HG03460 (cell line): ENCODE results near the gene MAGI2.
"Not testable (repeated sequence)": the region's sequence is repeated elsewhere in the genome, so short reads cannot be mapped to it uniquely, and the experiment has no call there.

ENCODE experiments used
- ATAC-seq: cut with Tn5 transposase; IDR thresholded peaks from one replicate; pipeline ENCODE4 v1.9.1; 2021; ENCODE audit not compliant: unreplicated experiment

The MAGI2 gene

GRCh38 chr7:78265071-78265470 is 1188.4 kb downstream of the MAGI2 start:
- ATAC-seq: no peak

DNA sequence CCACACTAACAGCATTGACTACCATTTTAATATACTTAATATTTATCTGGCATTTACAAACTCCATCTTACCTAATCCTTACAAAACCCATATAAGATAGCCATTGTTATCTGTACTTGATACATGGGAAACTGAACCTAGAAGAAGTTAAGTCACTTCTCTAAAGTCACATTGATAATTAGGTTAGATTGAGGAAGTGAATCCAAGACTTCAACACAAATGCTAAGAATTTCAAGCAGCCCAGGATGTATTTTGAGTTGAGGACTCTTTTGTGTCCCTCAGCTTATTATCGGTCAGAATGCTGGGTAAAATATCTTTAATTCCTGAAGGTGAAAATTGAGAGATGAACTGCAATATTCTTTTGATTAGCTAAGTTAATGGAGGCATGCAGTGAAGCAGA is 1189.4 kb downstream of the MAGI2 start:
- ATAC-seq: no peak

DNA sequence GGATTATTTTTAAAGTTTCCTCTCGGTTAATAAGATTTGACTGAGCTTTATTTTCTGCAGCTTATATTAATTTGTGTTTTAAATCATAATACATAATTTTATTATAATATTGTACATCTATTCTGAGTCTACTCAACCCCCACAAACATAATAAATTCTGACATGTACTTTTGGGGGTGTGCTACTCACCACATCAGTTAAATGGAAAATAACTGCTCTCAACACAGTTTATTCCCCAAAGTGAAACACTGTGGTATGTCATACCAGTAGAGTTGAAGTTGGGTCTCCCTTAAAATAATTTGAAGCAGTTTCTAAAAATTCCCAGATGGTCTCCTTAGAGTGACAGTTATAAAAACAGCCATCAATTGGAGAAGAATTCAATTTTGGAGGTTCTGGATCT is 1191.7 kb downstream of the MAGI2 start:
- ATAC-seq: no peak

DNA sequence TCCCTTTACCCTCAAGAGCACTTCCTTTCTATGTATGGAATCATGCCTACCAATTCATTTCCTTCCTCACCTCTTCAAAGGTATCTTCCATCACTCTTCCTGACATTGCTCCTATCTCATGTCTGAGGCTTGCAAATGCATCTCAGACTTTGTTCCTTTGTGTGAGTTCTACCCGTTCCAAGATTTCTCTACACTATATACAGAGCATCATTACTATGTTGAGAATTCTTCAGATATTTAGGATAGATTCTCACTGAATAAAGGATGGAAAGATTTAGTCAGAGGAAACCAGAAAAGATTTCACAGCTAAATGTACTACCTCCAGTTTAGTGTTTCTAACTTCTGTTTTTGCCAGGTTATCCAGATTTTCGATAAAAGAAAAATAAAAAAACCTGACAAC is 1192.2 kb downstream of the MAGI2 start:
- no peak for ATAC-seq

DNA sequence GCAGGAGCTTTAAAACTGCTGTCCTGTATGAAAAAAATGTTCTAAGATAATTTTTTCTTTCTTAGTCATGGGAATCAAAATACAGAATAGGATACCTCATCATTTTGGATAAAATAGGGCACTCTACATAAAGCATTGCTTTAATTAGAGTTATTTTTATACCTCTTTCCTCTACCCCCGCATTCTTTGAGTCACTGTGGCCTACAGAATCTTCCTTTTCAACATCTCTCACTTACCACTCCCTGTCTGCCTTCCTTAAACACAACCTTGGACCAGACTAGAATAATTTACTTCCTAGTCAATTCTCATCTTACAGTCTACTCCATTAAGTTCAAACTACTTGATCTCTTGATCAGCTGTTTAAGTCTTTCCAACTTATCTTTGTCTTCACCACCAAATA is 1192.6 kb downstream of the MAGI2 start:
- no peak for ATAC-seq

DNA sequence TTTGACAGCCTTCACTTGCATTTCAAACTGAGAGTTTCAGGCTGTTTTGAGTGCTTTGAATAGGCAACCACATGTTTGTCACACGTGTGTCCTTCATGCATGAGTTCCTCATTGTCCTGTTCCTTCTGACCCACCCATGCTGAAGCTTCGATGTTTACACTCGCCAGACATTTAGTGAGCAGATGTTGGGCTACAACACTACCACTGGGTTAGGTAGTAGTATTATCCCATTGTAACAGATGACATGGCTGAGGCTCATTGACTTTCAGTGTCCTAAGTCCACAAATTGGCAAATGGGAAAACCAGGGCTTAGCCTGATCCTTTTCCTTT is 1198.8 kb downstream of the MAGI2 start:
- ATAC-seq: no peak

DNA sequence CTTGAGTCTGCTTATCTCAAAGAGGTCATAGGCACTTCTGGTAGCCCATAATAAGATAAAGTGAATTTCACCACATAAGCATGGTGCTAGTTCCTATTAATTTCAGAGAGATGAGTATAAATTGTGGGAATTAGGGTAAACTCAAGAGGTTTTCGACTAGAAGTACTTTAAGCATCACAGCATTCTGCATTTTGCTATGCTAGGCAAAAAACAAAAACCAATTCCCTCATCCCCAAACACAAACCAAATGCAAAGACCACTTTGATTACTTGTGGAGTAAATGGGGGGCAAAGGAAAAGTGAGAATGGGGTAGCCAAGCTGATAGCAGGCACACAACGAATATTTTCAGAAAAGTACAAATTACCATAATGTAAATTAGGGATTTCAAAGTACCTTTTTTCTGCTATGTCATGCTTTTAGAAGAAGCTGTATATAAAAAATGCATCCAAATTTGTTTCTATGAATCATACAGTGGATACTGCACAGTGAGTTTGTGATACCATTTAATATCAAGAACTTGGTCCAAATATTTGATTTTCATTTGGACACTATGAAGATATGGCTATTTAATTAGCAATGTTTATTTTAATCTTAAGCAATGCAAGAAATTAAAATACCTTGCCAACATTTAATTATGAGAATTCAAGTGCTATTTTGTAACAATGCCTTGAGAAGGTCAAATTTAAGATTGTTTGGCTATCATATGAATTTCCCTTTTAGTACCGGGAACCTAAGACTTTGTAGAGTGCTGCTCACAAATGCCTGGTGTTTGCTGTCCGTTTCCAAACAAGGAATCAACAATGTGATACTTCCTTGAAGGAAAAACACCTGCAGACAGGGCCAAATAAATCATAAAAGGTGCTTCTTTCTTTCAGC is 1199.4 kb downstream of the MAGI2 start:
- ATAC-seq: no peak

DNA sequence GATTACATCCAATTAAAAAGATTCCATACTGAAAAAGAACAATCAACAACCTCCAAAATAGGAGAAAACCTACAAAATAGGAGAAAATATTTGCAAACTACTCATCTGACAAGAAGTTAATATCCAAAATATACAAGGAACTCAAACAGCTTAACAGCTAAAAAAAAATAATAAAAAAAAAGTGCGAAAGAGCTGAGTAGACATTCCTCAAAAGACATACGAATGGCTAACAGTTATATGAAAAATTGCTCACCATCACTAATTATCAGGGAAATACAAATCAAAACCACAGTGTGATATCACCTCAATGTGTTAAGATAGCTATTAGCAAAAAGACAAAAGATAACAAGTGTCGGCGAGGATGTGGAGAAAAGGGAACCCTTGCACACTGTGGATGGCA is 1204.6 kb downstream of the MAGI2 start:
- ATAC-seq: no peak

GRCh38 chr7:78247910-78248689 is 1205.4 kb downstream of the MAGI2 start:
- no peak for ATAC-seq

DNA sequence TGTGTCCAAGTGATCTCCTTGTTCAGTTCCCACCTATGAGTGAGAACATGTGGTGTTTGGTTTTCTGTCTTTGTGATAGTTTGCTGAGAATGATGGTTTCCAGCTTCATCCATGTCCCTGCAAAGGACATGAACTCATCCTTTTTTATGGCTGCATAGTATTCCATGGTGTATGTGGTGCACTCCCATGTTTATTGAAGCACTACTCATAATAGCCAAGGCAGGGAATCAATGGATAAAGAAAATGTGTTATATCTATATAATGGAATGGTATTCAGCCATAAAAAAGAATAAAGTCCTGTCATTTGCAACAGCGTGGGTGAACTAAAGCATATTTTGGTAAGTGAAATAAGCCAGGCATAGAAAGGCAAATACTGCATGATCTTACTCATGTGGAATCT is 1213.3 kb downstream of the MAGI2 start:
- not testable (repeated sequence) for ATAC-seq

GRCh38 chr7:78234634-78235033 is 1218.8 kb downstream of the MAGI2 start:
- ATAC-seq: no peak

- ATAC-seq: no peak
These were observed 1220.7 kb downstream of the MAGI2 start for GRCh38 chr7:78232806-78233205.

- no peak for ATAC-seq
These were observed 1227.3 kb downstream of the MAGI2 start for GRCh38 chr7:78226059-78226719.

- ATAC-seq: no peak
These were observed 1227.9 kb downstream of the MAGI2 start for GRCh38 chr7:78225534-78225933.

- ATAC-seq: no peak
These were observed 1228.5 kb downstream of the MAGI2 start for GRCh38 chr7:78224923-78225322.

GRCh38 chr7:78223598-78223997 is 1229.9 kb downstream of the MAGI2 start:
- no peak for ATAC-seq

- no peak for ATAC-seq
These were observed 1231.3 kb downstream of the MAGI2 start for GRCh38 chr7:78222001-78222751.

- no peak for ATAC-seq
These were observed 1232.7 kb downstream of the MAGI2 start for GRCh38 chr7:78220754-78221153.

GRCh38 chr7:78218876-78219275 is 1234.6 kb downstream of the MAGI2 start:
- ATAC-seq: no peak

- no peak for ATAC-seq
These were observed 1235.4 kb downstream of the MAGI2 start for GRCh38 chr7:78218051-78218450.

DNA sequence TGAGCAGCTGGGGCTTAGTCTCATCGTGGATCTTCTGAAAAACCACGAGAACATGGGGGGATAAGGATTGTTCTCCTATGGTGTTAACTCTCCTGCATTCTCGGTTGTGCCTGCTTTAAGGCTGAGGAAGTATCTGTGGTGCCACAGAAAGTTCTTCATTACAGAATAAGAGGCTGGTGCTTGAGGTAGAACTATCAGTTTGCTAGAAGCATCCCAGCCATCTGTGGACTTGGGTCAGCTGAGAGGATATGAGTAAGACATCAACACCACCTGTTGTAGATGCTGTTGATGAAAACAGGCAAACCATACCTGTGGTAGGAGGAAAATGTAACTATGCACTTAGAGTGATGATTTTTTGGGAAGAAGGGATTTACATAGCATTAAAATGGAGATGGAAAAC is 1238.3 kb downstream of the MAGI2 start:
- no peak for ATAC-seq
